8988T (cell line): ENCODE data around the gene MAGEA9B.
"Not testable (repeated sequence)": the region's sequence is repeated elsewhere in the genome, so short reads cannot be mapped to it uniquely, and the experiment has no call there.

Experiments
- DNase-seq: peaks from one replicate; pipeline ENCODE4 v3.0.0; 2011

The MAGEA9B gene, protein sequence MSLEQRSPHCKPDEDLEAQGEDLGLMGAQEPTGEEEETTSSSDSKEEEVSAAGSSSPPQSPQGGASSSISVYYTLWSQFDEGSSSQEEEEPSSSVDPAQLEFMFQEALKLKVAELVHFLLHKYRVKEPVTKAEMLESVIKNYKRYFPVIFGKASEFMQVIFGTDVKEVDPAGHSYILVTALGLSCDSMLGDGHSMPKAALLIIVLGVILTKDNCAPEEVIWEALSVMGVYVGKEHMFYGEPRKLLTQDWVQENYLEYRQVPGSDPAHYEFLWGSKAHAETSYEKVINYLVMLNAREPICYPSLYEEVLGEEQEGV

DNA sequence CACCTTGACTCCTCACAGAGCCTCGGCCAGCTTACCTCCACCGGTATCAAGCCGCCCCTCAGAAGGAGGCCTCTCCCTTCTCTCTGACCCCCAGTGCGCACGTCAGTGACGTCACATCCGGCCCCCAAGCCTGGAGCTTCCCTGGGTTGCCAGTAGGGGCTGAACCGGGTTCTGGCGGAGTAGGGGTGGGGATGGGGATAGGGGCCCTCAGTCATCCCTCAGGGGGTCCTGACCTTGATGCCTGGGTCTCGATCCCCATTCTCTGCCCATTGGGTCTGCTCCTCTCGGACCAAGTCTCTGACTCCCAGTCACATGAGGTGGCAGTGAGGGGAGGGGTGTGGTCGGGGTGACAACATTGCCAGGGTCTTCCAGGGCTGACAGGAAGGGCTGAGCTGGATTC, at the start of gene MAGEA9B:
TSS of gene MAGEA9B (minus strand) at position 101 of the 400 bp plus-strand sequence. CDS start 4,280 bp downstream, outside the sequence.
- DNase-seq, result not testable (repeated sequence)

DNA sequence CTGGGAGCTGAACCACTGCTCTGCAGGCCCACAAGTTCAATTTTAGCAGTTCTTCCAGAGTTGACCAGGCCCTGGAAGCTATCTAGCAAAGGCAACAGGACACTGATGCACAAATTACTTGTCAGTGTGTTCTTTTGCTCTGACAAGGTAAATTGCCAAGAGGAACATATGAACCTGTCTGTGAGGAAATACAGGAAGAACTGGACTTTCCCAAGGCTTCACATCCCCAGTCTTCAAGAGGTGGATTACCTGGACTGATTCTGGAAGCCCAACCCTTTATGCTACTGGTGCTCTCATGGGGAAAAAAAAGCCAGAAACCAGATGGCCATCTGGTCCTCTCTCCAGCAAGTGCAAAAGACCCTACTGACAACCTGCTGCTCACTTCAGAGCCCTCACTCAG, 46.3 kb upstream of the MAGEA9B start:
- no peak for DNase-seq

DNA sequence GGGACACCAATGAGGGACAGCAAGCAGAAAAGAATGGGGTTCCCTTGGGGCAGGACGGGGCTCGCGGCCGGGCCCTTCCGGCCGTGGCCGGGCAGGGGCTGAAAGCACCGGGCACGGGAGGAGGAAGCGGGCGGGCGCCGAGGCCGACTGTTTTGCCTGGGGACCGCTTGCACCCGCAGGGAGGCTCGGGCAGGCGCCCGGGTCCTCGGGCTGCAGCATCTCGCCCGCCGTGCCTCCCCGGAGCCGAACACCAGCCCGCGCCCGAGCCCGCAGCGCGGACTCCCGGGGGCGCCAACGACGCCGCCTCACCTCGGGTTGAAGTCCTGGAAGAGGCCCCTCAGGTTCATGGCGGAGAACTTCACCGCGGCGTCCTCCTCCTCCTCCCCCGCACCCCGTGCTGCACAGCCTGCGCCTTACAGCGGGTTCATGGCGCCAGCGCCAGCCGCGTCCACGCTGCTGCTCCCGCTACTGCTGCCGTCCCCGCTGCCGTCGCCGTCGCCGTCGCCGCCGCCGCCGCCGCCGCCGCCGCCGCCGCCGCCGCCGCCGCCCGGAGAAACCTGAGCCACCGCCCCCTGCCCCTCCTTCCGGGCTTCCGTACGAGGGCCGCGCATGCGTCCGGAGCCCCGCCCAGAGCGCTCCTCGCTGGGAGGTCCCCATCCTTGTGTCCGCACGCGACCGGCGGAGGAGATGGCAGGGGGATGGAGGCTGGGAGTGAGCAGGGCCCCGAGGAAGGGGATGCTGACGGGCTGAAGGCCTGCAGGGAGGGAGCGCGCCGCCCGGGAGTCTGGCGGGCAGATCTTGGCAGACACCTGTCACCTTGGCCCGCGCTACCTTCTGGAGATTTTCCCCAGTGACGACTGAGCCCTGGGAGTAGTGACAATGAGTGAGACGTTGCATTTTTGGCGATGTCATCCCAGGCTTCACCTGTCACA, 44.2 kb upstream of the MAGEA9B start, which contains the start of gene TMEM185A:
TSS of gene TMEM185A (minus strand) at position 559 of the 932 bp plus-strand sequence. CDS start at position 347, 212 bp downstream.
- DNase-seq, result no peak

DNA sequence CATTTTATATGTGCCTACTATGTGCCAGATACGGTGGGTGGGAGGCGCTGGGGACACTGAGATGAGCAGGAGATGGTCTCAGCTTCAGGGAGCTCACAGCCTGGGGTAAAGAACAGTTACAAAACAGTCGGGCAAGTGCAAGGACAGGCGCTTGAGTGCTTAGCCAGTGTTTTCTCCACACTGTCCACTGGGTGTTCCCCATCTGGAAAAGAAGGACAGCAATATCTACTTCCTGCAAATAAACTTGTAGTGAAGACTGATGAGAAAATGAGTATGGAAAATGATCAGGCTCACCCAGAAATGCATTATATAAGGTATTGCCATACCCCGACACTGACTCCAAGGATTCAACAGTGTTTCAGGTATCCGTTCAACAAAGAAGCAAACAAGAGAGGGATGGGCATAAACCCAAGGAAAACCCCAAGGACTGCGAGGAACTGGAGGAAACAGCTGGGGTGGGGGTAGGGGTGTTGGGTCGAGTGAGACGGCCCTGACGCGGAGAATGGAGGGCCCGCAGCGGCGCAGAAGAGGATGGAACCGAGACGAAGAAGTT, 43.5 kb upstream of the MAGEA9B start:
- DNase-seq, result no peak

DNA sequence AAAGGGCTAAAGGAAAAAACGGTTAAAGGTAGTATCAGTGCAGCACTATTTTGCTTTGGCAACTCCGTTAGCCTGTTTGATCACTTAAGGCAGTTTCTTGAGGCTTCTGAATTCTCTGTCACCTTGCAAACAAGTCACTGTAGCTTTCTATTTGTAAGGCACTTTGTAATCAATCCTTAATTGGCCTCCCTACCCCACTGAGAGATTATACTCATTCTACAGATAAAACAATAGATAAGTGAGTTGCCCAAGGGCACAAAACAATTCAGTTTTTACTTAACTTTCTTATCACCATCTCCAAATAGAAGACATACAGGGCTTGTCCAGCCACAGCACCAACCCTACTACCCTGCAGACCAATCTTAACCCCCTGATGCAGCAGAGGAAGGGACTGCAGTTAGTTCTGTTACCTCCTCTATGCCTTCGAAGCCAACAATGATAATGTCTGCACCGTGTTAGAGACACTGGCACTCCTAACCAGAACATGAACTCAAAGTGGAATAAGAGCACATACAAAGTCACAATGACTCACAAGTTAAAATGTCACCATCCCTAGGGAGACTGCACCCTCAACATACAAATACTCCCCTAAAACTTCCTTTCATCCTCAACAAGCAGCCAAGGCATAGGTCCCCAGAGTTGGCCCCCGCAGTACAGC, 42.6 kb upstream of the MAGEA9B start:
- no peak for DNase-seq

DNA sequence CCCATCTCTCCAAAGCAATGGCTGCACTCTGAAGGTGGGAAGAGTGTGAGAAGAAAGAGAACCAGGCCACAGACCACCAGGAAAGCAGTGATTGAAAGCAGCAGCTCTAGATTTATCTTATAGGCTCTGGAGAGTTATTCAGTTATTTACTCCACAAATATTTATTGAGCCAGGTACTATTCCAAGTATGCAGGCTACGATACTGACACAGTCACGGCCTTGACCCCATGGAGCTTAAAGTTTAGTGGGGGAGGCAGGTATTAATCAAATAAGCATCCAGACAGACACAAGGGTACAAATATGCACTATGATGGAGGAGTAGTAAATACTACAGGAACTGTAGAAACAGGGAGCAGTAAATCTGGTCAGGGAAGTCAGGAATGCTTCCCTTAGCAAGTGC, 41.5 kb upstream of the MAGEA9B start:
- no peak for DNase-seq

DNA sequence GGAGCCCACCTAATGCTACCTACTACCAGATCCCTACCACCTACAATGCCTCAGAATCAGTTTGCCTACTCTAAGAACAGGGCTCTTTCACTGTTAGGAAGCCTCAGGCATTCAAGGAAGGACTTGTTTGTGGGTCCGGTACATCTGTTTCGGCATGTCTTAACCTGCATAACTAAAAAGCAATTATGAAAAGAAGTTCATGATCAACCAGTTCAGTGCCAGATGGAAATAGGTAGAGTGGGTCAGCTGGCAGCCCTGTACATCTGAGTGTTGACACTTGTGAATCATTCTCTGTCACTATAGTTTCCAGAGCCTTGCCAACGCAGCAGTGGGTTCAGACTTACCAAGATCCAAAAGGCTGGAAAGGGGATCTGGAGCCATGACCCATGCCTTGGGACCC, 41.0 kb upstream of the MAGEA9B start:
- DNase-seq, result no peak

DNA sequence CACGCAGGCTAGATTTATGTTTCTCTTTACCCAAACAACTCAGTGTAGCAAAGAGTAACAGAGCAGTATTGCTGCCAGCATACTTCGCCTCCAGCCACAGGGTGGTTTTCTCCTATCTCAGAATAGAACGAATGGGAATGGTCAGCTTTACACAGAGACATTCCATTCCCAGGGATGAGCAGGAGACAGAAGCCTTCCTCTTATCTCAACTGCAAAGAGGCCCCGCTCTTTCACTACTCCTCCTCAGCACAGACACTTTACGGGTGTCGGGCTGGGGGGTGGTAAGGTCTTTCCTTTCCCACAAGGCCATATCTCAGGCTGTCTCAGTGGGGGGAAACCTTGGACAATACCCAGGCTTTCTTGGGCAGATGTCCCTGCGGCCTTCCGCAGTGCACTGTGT, 39.6 kb upstream of the MAGEA9B start:
- not testable (repeated sequence) for DNase-seq

DNA sequence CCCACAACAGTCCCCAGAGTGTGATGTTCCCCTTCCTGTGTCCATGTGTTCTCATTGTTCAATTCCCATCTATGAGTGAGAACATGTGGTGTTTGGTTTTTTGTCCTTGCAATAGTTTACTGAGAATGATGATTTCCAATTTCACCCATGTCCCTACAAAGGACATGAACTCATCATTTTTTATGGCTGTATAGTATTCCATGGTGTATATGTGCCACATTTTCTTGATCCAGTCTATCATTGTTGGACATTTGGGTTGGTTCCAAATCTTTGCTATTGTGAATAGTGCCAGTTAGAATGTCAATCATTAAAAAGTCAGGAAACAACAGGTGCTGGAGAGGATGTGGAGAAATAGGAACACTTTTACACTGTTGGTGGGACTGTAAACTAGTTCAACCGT, 32.4 kb upstream of the MAGEA9B start:
- DNase-seq, result not testable (repeated sequence)

DNA sequence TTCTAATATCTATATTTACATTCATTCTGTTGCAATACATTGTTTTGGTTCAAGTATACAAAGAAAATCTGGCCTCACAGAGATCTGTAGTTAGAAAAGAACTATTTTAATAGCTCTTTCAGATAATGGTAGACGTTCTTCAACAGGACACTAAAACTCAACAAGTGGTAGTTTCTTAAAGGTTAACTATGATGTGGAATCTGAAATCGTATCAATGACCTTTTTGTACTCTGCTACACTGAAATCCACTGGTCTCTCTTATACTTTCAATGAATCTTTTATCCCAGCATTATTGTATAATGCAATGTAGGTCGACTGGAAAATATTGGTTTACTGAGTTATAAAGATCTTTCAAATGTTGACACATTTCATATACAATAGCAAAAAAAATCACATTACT, 31.6 kb upstream of the MAGEA9B start:
- no peak for DNase-seq

DNA sequence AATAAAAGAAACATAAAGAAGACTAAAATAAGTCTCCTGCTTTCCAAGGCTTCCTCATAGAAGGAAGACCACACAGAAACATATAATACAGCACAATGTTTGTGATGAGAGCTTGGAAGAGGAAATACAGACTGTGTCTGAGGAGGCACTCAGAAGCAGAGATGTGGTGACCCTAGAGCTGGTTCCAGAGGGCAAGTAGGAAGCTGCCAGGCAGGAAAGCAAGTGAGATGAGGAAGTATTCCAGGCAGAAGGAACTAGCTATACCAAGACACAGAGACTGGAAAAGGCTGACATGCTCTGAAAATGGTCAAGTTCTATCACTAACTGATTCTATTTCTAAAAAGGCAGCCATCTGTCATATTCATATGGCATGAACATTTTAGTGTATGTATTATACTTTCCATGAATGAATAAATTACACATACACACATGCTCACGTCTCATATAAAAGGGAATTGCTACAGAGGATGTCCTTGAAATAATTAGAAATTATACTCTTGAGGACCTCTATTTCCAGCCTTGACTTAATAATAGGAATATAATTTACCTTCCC, 24.4 kb upstream of the MAGEA9B start:
- DNase-seq, result no peak

DNA sequence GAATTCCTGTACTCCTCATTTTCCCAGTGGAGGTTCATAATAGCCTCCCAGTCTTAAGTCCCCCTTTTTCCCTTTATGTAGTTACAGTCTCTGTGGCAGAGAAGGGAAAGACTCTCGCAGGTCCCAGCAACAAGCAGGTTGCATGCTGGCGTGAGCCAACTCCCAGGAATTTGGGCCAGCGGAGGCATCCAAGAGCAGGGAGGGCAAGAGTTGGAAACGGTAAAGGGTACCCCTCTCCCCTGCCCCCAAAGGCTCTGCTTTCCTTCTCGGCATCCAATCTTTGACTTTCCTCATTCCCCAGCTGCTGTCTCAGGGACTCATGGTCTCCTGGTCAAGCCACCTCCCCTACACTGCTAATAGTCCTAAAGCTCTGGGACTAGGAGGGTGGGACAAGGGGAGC, 23.3 kb upstream of the MAGEA9B start:
- DNase-seq, result no peak

DNA sequence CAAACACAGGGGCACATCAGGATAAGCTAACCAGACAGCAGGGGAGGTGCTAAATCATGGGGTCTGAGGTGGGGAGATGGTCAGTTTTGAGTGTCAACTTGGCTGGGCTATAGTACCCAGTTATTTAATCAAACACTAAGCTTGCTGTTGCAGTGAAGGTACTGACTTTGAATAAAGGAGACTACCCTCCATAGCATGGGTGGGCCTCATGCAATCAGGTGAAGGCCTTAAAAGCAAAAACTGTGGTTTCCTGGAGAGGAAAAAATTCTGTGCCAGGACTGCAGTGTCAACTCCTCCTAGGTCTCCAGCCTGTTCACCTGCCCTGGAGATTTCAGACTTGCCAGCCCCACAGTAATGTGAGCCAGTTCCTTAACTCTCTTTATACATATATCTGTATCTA, 20.4 kb upstream of the MAGEA9B start:
- DNase-seq, result no peak

DNA sequence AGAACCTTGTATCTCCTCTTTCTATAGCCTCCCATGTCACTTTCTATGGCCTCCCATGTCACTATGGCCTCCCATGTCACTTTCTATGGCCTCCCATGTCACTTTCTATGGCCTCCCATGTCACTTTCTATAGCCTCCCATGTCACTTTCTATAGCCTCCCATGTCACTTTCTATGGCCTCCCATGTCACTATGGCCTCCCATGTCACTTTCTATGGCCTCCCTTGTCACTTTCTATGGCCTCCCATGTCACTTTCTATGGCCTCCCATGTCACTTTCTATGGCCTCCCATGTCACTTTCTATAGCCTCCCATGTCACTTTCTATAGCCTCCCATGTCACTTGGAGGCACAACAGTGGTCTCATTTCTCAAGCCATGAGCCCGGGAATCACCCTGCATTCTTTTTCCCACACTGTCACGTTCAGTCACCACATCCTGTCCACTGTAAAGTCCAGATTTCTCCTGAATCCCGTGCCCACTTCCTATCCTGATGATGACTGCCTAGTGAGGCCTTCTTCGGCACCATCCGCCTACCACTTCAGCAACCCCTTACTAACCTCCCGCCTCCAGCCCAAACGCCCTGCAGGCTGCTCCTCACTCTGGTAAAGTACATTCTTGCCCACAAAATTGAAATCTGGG, 18.1 kb upstream of the MAGEA9B start:
- not testable (repeated sequence) for DNase-seq

DNA sequence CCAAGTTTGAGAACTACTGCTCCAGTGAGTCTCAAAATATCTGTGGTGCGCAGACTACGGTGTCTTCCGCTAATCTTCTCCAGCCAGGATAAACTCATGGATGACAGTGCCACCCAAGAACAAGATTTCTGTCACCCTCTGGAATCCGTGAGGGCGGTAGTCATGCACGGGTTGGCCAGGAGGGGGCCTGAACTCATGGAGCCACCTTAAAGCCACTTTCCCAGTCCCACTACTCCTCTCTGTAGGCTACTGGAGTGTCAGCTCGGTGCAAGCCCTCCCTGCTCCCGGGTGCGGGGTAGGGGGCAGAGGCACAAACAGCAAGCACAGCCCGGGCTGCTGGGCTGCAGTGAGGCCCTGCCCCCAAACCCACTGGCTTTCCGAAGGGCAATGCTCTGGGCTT, 11.3 kb upstream of the MAGEA9B start:
- not testable (repeated sequence) for DNase-seq

DNA sequence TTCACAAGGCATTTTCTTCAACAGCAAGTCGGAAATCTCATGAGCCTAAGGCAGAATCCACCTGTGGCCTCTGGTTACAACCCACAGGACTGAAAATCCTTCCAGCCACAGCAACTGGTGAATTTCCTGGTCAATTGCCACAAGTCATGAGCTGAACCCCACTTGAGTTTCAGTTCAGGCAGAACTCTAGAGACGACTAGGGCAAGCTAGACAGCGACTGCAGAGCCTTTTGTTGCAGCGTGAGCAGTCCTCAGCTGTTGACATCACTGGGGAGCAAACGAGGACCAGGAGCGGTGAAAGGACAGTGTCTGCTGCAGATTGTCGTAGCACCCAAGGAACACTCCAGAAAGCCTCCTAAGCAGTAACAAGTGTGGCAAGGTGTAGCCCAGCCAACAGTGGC, 8.7 kb upstream of the MAGEA9B start:
- DNase-seq, result not testable (repeated sequence)

DNA sequence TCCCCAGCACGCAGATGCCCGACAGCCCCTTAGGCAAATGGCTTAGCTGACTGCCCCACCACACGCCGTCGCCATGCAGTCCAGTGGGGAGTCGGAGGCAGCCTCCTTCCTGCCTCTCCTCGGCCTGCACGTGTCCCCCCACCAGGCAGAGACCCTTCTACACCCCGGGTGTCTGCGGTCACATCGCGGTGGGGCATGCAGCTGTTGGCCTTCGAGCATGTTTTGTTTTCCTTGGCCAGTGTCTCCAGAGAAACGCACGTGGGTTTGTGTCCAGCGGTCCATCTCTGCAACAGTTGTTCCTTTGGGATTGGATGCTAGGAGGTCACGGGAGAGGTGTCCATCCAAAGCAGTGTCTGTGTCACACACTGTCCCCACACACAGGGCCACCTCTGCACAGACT, 8.0 kb upstream of the MAGEA9B start, which contains the start of gene HSFX2:
TSS of gene HSFX2 (minus strand) at position 101 of the 400 bp plus-strand sequence. CDS start 614 bp downstream, outside the sequence.
- DNase-seq, result not testable (repeated sequence)

DNA sequence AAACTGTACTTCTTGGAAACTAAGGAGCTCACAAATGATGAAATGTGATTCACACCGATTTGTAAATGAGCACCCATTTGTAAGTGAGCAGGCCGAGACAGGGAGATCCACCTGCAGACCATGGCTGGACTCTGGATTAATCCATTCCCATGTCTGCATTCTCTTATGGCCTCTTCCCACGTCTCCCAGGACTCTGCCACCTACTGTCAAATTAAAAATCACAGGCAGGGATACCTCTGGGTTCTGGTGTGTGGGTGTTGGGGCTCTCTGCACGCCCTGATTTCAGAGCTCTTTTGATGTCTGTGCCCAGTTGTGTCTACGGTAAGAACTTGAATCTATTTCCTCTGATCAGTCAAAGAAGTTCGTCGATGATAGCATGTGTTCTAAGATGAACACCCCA, 3.7 kb upstream of the MAGEA9B start:
- DNase-seq, result not testable (repeated sequence)

DNA sequence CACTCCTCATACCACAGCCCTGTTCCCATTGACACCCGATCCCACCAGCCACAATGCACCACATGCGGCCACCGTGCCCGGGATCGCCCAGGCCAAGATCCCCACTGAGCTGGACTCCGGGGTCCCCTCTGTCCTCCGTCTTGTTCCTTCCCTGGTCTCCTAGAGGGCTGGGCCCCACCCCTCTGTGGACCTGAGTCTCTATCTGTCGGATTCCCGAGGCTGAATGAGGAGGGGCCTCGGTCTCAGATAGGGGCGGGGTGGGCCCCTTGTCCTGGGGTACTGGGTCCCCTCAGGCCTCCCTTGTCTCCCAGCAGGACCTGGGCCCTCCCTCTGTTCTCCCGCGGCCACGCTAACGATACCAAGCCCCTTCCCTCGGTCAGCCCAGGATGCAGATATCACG, 1.6 kb downstream of the MAGEA9B start:
- DNase-seq, result not testable (repeated sequence)

DNA sequence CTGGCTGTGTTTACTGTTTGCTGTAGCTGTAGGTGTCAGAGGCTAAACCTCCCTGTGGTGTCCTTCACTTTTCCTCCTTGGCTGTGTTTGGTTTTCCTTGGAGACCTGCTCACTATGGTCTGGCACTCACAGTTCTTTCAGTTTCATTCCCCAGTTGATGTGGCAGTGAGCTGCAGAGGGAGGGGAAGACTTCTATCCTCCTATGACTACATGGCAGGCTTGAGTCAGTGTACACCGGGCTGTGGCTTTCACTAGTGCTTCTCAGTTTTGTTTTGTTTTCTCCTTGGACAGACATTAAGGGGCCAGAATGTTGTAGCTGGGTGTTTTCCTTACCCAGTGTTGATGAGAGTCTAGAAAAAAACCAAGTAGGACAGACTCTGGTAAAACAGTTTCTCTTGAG, 13.8 kb downstream of the MAGEA9B start:
- DNase-seq, result not testable (repeated sequence)

DNA sequence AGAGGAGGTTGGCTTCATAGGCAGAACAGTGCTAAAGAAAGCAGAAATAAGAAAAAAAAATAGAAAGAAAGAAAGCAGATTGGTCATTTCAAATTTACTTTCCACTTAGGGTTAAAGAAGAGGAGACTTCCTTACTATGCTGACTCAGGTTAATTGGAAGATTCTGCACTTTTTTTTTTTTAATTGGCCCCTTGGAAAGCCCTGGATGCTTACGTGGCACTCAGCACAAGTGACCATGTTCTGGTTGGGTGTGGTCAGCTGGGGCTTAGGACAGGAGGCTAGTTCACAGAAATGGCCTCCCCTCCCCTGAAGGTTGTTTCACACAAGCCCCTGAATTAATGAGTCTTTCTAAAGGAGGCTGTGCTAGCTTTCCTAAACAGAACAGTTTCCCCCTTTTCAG, 14.5 kb downstream of the MAGEA9B start:
- no peak for DNase-seq

DNA sequence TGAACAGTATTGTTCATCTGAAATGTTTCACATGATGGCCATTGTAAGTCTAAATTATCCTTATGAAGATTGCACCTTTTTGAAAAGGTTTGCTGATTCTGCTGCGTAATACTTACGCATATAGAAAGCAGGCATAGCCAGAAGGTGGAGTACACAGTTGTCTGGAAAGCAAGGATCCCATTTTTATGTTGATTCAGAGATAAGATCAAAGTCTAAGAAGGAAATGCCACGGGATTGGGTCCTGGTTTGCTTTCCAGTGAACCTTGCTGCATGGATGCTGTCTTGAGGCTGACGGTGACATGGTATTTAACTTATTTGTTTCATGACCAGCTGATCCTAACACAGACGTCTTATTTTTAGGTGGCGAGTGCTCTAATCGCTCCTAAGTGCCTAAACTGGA, 15.5 kb downstream of the MAGEA9B start:
- no peak for DNase-seq
